H9 (cell line): ENCODE measurements around the gene STAMBP. TPM values are rescaled to one million over a fixed set of nuclear protein-coding genes. Genes with fewer than 3 reads are reported as not detected.

ENCODE experiments used
- DNase-seq: peaks from one replicate; pipeline ENCODE4 v3.0.0-alpha.2; 2017
- H2AFZ ChIP-seq: one replicate; pipeline ENCODE4 v1.6.1; 2013; ENCODE audit warnings: mild to moderate bottlenecking, low read length, control low read depth, moderate library complexity
- H2AK5ac ChIP-seq: 2 replicates; pipeline ENCODE4 v1.6.1; 2013; ENCODE audit warnings: low read length, control low read depth, mixed read lengths; ENCODE audit not compliant: insufficient read length
- H2BK120ac ChIP-seq: one replicate; pipeline ENCODE4 v1.6.1; 2013; ENCODE audit warnings: low read depth, mild to moderate bottlenecking, low read length, control low read depth, inconsistent platforms; ENCODE audit not compliant: poor library complexity, severe bottlenecking
- H2BK12ac ChIP-seq: 2 replicates; pipeline ENCODE4 v1.6.1; 2013; ENCODE audit warnings: low read length, control low read depth, mixed read lengths, low read depth; ENCODE audit not compliant: insufficient read length
- H2BK15ac ChIP-seq: 2 replicates; pipeline ENCODE4 v1.6.1; 2013; ENCODE audit warnings: low read depth, low read length, control low read depth
- H2BK20ac ChIP-seq: one replicate; pipeline ENCODE4 v1.6.1; 2013; ENCODE audit warnings: low read depth, mild to moderate bottlenecking, low read length, control low read depth, inconsistent platforms; ENCODE audit not compliant: poor library complexity, severe bottlenecking
- H2BK5ac ChIP-seq: 2 replicates; pipeline ENCODE4 v1.6.1; 2013; ENCODE audit warnings: low read length, control low read depth, mixed read lengths; ENCODE audit not compliant: insufficient read length
- H3K14ac ChIP-seq: 2 replicates; pipeline ENCODE4 v1.6.1; 2013; ENCODE audit warnings: low read length, control low read depth; ENCODE audit not compliant: insufficient read depth
- H3K18ac ChIP-seq: 2 replicates; pipeline ENCODE4 v1.6.1; 2013; ENCODE audit warnings: low read depth, mild to moderate bottlenecking, mixed read lengths, low read length, control low read depth; ENCODE audit not compliant: insufficient read length
- H3K23ac ChIP-seq: 2 replicates; pipeline ENCODE4 v1.6.1; 2013; ENCODE audit warnings: low read length, control low read depth, mixed read lengths, low read depth; ENCODE audit not compliant: insufficient read length
- H3K23me2 ChIP-seq: 2 replicates; pipeline ENCODE4 v1.6.1; 2013; ENCODE audit warnings: low read depth, mild to moderate bottlenecking, mixed read lengths, low read length, control low read depth; ENCODE audit not compliant: insufficient read length, poor library complexity, severe bottlenecking
- H3K27ac ChIP-seq: 2 replicates; pipeline ENCODE4 v1.5.1; 2013; ENCODE audit warnings: low read length, control low read depth, mixed read lengths, low read depth; ENCODE audit not compliant: insufficient read length
- H3K27me3 ChIP-seq: 2 replicates; pipeline ENCODE4 v1.6.1; 2013; ENCODE audit warnings: low read length, control low read depth, inconsistent platforms; ENCODE audit not compliant: insufficient read depth
- H3K4ac ChIP-seq: 2 replicates; pipeline ENCODE4 v1.6.1; 2013; ENCODE audit warnings: low read depth, mild to moderate bottlenecking, control low read depth, inconsistent platforms, low read length, moderate library complexity
- H3K4me1 ChIP-seq: 2 replicates; pipeline ENCODE4 v1.6.1; 2013; ENCODE audit warnings: low read length, control low read depth, inconsistent platforms; ENCODE audit not compliant: insufficient read depth
- H3K4me2 ChIP-seq: 2 replicates; pipeline ENCODE4 v1.6.1; 2013; ENCODE audit warnings: low read length, control low read depth, mixed read lengths; ENCODE audit not compliant: insufficient read length, insufficient read depth
- H3K56ac ChIP-seq: 2 replicates; pipeline ENCODE4 v1.6.1; 2013; ENCODE audit warnings: low read depth, mild to moderate bottlenecking, mixed read lengths, low read length, control low read depth; ENCODE audit not compliant: insufficient read length
- H3K79me1 ChIP-seq: 2 replicates; pipeline ENCODE4 v1.6.1; 2013; ENCODE audit warnings: low read depth, mild to moderate bottlenecking, moderate library complexity, low read length, control low read depth, inconsistent platforms; ENCODE audit not compliant: insufficient read depth, poor library complexity, severe bottlenecking
- H3K79me2 ChIP-seq: 2 replicates; pipeline ENCODE4 v1.6.1; 2013; ENCODE audit warnings: low read length, control low read depth, inconsistent platforms; ENCODE audit not compliant: insufficient read depth
- H3K9ac ChIP-seq: 2 replicates; pipeline ENCODE4 v1.6.1; 2013; ENCODE audit warnings: low read length, control low read depth, mixed read lengths; ENCODE audit not compliant: insufficient read length; ENCODE audit errors: extremely low read depth
- H3K9me3 ChIP-seq: one replicate; pipeline ENCODE4 v1.6.1; 2013; ENCODE audit warnings: low read depth, low read length, inconsistent platforms; ENCODE audit not compliant: control insufficient read depth
- H3T11ph ChIP-seq: one replicate; pipeline ENCODE4 v1.6.1; 2013; ENCODE audit warnings: mild to moderate bottlenecking, low read length, control low read depth, inconsistent platforms
- H4K20me1 ChIP-seq: one replicate; pipeline ENCODE4 v1.6.1; 2013; ENCODE audit not compliant: control insufficient read depth, insufficient read length, insufficient read depth
- H4K5ac ChIP-seq: 2 replicates; pipeline ENCODE4 v1.6.1; 2013; ENCODE audit warnings: low read depth, mild to moderate bottlenecking, mixed read lengths, low read length, control low read depth; ENCODE audit not compliant: insufficient read length
- H4K8ac ChIP-seq: replicated peaks from 2 replicates; pipeline ENCODE4 v1.6.1; 2013; ENCODE audit warnings: low read length, control low read depth, mixed read lengths, low read depth; ENCODE audit not compliant: insufficient read length
- H4K91ac ChIP-seq: 2 replicates; pipeline ENCODE4 v1.6.1; 2013; ENCODE audit warnings: low read depth, mild to moderate bottlenecking, moderate library complexity, mixed read lengths, low read length, control low read depth; ENCODE audit not compliant: insufficient read length
- H3K27ac Mint-ChIP-seq, 3 experiments: 2 replicates in 2 of 3; 3 replicates in 1 of 3; pipeline ENCODE4 v1.8.0; 2020 to 2021; ENCODE audit warnings: mixed read lengths in 3 of 3, mild to moderate bottlenecking in 1 of 3, moderate library complexity in 1 of 3
- H3K27me3 Mint-ChIP-seq: 2 replicates; pipeline ENCODE4 v1.8.0; 2021; ENCODE audit warnings: low read depth, mild to moderate bottlenecking, moderate library complexity, mixed read lengths
- H3K36me3 Mint-ChIP-seq, 3 experiments: 2 replicates in 2 of 3; 3 replicates in 1 of 3; pipeline ENCODE4 v1.8.0; 2020 to 2021; ENCODE audit warnings: low read depth in 3 of 3, mixed read lengths in 3 of 3; ENCODE audit not compliant: insufficient read depth in 1 of 3
- H3K4me1 Mint-ChIP-seq, 2 experiments: 2 replicates each; pipeline ENCODE4 v1.8.0; 2020; ENCODE audit warnings: mixed read lengths in 2 of 2
- H3K4me3 Mint-ChIP-seq, 2 experiments: 2 replicates in 1 of 2; 3 replicates in 1 of 2; pipeline ENCODE4 v1.8.0; 2020 to 2021; ENCODE audit warnings: mild to moderate bottlenecking in 2 of 2, mixed read lengths in 2 of 2, moderate library complexity in 1 of 2
- H3K9me3 Mint-ChIP-seq, 2 experiments: 2 replicates in 1 of 2; 3 replicates in 1 of 2; pipeline ENCODE4 v1.8.0; 2020; ENCODE audit warnings: mild to moderate bottlenecking in 2 of 2, mixed read lengths in 2 of 2, moderate library complexity in 1 of 2
- WGBS: extraction: QIAGEN DNeasy Blood & Tissue Kit; methylation state at CpG from one replicate; pipeline ENCODE4 v1.1.7; 2013; ENCODE audit warnings: missing lambda C conversion rate, low lambda C conversion rate, mixed read lengths; ENCODE audit not compliant: insufficient read length; ENCODE audit errors: extremely low coverage; 5-methylcytosine and 5-hydroxymethylcytosine counted together
- total RNA-seq: library from RNA; stranded (reverse); gene quantifications from 2 replicates; pipeline ENCODE4 v1.2.1, GENCODE V29; 2021
- TF ChIP-seq, protein P1 (sequence below): fragments of 200-600 bp; sonication (generic); conservative IDR thresholded peaks from 3 replicates; pipeline ENCODE4 v1.8.0; 2021; ENCODE audit warnings: antibody characterized with exemption, mild to moderate bottlenecking

Gene STAMBP
- total RNA-seq, 1 experiment from 2014 or later, result 45.5 TPM

- peaks cover 8% of the 10 kb centered on the region for H3K27me3 Mint-ChIP-seq
- no peaks in the 10 kb centered on the region for H3K79me2 ChIP-seq
- H3K27ac ChIP-seq, result no peak overlapping the region
- H3K36me3 Mint-ChIP-seq, result no peaks in the 10 kb centered on the region; a peak in 1 of 7 replicates
- no peak overlapping the region for H2BK12ac ChIP-seq
- no peak overlapping the region for H3K4me2 ChIP-seq
- no peak overlapping the region for H3K4me3 Mint-ChIP-seq
- TF ChIP-seq, protein P1, sequence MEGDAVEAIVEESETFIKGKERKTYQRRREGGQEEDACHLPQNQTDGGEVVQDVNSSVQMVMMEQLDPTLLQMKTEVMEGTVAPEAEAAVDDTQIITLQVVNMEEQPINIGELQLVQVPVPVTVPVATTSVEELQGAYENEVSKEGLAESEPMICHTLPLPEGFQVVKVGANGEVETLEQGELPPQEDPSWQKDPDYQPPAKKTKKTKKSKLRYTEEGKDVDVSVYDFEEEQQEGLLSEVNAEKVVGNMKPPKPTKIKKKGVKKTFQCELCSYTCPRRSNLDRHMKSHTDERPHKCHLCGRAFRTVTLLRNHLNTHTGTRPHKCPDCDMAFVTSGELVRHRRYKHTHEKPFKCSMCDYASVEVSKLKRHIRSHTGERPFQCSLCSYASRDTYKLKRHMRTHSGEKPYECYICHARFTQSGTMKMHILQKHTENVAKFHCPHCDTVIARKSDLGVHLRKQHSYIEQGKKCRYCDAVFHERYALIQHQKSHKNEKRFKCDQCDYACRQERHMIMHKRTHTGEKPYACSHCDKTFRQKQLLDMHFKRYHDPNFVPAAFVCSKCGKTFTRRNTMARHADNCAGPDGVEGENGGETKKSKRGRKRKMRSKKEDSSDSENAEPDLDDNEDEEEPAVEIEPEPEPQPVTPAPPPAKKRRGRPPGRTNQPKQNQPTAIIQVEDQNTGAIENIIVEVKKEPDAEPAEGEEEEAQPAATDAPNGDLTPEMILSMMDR, result no peak
- H4K5ac ChIP-seq, result no peak overlapping the region
- no peaks in the 10 kb centered on the region for H4K20me1 ChIP-seq
- no peak overlapping the region for H4K91ac ChIP-seq
- no peak overlapping the region for H2BK20ac ChIP-seq
- no peak overlapping the region for H2BK15ac ChIP-seq
- H3K4ac ChIP-seq, result no peak overlapping the region
- no peak overlapping the region for H4K8ac ChIP-seq
- no peak overlapping the region for H3K27ac Mint-ChIP-seq
- no CpG with 5 or more reads among the region's 1 CpG for WGBS
- no peak overlapping the region for H2AFZ ChIP-seq
- no peak overlapping the region for H3K23ac ChIP-seq
- H2AK5ac ChIP-seq, result no peak overlapping the region
- H3K27me3 ChIP-seq, result no peaks in the 10 kb centered on the region
- no peaks in the 10 kb centered on the region for H3K9me3 ChIP-seq
- H2BK5ac ChIP-seq, result no peak overlapping the region
- no peak overlapping the region for H2BK120ac ChIP-seq
- H3K14ac ChIP-seq, result no peak overlapping the region
- H3K18ac ChIP-seq, result no peak overlapping the region
- no peak overlapping the region for H3K9ac ChIP-seq
- no peak overlapping the region for H3T11ph ChIP-seq
- no peak overlapping the region for H3K56ac ChIP-seq
- no peaks in the 10 kb centered on the region for H3K4me1 ChIP-seq
- H3K4me1 Mint-ChIP-seq, result peaks cover 4 to 8% of the 10 kb centered on the region in 2 experiments
- no peaks in the 10 kb centered on the region for H3K23me2 ChIP-seq
- H3K9me3 Mint-ChIP-seq, result no peaks in the 10 kb centered on the region
- H3K79me1 ChIP-seq, result no peaks in the 10 kb centered on the region
- no peak for DNase-seq
These were observed 76.2 kb downstream of the STAMBP start for GRCh38 chr2:73904952-73905351.
